Ishikawa (cell line): ENCODE data around the gene ZPBP2.

ENCODE experiments used
- CEBPB ChIP-seq: IDR thresholded peaks from 2 replicates; pipeline ENCODE4 v1.6.1; 2012
- CREB1 ChIP-seq: IDR thresholded peaks from 2 replicates; pipeline ENCODE4 v1.6.1; 2012; ENCODE audit warnings: low read depth
- EGR1 ChIP-seq: IDR thresholded peaks from 2 replicates; pipeline ENCODE4 v1.6.1; 2012
- EP300 ChIP-seq: IDR thresholded peaks from 2 replicates; pipeline ENCODE4 v1.6.1; 2012; ENCODE audit warnings: borderline replicate concordance
- FOXM1 ChIP-seq: IDR thresholded peaks from 2 replicates; pipeline ENCODE4 v1.6.1; 2012; ENCODE audit warnings: low read depth, borderline replicate concordance
- RAD21 ChIP-seq: IDR thresholded peaks from 2 replicates; pipeline ENCODE4 v1.6.1; 2012; ENCODE audit warnings: low read depth
- TAF1 ChIP-seq: IDR thresholded peaks from 2 replicates; pipeline ENCODE4 v1.6.1; 2012; ENCODE audit warnings: low read depth, mild to moderate bottlenecking
- TEAD4 ChIP-seq: IDR thresholded peaks from 2 replicates; pipeline ENCODE4 v1.6.1; 2012
- YY1 ChIP-seq: IDR thresholded peaks from 2 replicates; pipeline ENCODE4 v1.6.1; 2012; ENCODE audit warnings: low read depth
- ZBTB7A ChIP-seq: IDR thresholded peaks from 2 replicates; pipeline ENCODE4 v1.6.1; 2012; ENCODE audit warnings: low read depth
- TF ChIP-seq, protein P1 (sequence below): IDR thresholded peaks from 2 replicates; pipeline ENCODE4 v1.6.1; 2012; ENCODE audit warnings: low read depth, mild to moderate bottlenecking
- TF ChIP-seq, protein P2 (sequence below): IDR thresholded peaks from 2 replicates; pipeline ENCODE4 v1.6.1; 2012

DNA sequence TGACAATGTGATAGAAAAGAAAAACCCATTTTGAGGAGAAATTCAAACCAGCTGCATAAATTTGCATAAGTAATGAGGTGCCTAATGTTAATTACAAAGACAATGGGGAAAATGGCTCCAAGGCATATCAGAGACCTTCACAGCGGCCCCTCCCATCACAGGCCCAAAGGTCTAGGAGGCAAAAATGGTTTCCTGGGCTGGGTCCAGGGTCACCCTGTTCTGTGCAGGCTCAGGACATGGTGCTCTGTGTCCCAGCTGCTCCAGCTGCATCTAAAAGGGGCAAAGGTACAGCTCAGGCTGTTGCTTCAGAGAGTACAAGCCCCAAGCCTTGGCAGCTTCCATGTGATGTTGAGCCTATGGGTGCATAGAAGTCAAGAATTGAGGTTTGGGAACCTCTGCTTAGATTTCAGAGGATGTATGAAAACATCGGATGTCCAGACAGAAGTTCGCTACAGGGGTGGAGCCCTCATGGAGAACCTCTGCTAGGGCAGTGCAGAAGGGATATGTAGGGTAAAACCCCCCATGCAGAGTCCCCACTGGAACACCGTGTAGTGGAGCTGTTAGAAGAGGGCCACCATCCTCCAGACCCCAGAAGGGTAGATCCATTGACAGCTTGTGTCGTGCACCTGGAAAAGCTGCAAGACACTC is 44.5 kb upstream of the ZPBP2 start:
- TF ChIP-seq, protein P1, sequence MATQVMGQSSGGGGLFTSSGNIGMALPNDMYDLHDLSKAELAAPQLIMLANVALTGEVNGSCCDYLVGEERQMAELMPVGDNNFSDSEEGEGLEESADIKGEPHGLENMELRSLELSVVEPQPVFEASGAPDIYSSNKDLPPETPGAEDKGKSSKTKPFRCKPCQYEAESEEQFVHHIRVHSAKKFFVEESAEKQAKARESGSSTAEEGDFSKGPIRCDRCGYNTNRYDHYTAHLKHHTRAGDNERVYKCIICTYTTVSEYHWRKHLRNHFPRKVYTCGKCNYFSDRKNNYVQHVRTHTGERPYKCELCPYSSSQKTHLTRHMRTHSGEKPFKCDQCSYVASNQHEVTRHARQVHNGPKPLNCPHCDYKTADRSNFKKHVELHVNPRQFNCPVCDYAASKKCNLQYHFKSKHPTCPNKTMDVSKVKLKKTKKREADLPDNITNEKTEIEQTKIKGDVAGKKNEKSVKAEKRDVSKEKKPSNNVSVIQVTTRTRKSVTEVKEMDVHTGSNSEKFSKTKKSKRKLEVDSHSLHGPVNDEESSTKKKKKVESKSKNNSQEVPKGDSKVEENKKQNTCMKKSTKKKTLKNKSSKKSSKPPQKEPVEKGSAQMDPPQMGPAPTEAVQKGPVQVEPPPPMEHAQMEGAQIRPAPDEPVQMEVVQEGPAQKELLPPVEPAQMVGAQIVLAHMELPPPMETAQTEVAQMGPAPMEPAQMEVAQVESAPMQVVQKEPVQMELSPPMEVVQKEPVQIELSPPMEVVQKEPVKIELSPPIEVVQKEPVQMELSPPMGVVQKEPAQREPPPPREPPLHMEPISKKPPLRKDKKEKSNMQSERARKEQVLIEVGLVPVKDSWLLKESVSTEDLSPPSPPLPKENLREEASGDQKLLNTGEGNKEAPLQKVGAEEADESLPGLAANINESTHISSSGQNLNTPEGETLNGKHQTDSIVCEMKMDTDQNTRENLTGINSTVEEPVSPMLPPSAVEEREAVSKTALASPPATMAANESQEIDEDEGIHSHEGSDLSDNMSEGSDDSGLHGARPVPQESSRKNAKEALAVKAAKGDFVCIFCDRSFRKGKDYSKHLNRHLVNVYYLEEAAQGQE, result no peak
- TF ChIP-seq TAF1, result no peak
- no peak for TF ChIP-seq RAD21
- TF ChIP-seq, protein P2, sequence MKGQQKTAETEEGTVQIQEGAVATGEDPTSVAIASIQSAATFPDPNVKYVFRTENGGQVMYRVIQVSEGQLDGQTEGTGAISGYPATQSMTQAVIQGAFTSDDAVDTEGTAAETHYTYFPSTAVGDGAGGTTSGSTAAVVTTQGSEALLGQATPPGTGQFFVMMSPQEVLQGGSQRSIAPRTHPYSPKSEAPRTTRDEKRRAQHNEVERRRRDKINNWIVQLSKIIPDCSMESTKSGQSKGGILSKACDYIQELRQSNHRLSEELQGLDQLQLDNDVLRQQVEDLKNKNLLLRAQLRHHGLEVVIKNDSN, result no peak
- TF ChIP-seq EP300, result no peak
- TF ChIP-seq FOXM1, result no peak
- TF ChIP-seq CEBPB, result no peak
- TF ChIP-seq CREB1, result no peak
- no peak for TF ChIP-seq YY1
- TF ChIP-seq EGR1, result no peak
- TF ChIP-seq TEAD4, result no peak
- TF ChIP-seq ZBTB7A, result no peak
